ENCODE measurements around the gene GPR137. TPM values are rescaled to one million over a fixed set of nuclear protein-coding genes. Genes with fewer than 3 reads are reported as not detected.
A peak's percentile ranks its signal among the peaks of the same experiment; 100 is the strongest.

GPR137 gene
- total RNA-seq, 1 donor from 2014 or later = 55.9 TPM

DNA sequence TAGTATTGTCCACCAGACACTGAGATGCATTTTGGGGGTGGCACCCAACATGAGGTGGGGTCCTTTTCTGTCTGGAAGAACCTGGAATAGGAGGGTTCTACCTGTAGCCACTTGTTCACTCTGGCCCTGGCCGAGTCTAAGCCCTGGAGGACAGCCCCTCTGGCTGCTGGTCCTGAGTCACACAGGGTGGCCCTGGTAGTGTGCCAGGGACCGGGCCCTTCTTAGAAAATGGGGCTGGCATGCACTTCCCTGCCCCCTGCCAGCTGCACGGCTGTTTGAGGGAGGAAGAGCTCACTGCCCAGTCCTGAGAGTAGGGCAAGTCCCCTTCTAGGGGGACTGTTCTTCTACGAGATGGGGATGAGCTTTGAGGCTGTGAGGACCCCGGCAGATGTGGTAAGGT, 32.2 kb upstream of the GPR137 start:
- H3K4me3 Mint-ChIP-seq = peak overlapping the region; percentile 83
- no peaks in the 10 kb centered on the region for H3K27me3 Mint-ChIP-seq (ENCODE audit: low read depth)
- H3K9me3 Mint-ChIP-seq = no peaks in the 10 kb centered on the region
- no peak overlapping the region for H3K27ac Mint-ChIP-seq (ENCODE audit: unreplicated experiment)
- TF ChIP-seq, protein P1, sequence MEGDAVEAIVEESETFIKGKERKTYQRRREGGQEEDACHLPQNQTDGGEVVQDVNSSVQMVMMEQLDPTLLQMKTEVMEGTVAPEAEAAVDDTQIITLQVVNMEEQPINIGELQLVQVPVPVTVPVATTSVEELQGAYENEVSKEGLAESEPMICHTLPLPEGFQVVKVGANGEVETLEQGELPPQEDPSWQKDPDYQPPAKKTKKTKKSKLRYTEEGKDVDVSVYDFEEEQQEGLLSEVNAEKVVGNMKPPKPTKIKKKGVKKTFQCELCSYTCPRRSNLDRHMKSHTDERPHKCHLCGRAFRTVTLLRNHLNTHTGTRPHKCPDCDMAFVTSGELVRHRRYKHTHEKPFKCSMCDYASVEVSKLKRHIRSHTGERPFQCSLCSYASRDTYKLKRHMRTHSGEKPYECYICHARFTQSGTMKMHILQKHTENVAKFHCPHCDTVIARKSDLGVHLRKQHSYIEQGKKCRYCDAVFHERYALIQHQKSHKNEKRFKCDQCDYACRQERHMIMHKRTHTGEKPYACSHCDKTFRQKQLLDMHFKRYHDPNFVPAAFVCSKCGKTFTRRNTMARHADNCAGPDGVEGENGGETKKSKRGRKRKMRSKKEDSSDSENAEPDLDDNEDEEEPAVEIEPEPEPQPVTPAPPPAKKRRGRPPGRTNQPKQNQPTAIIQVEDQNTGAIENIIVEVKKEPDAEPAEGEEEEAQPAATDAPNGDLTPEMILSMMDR (conservative IDR thresholded peaks at IDR 0.05) = no peak
- no peak for DNase-seq (ENCODE audit: low read depth, low spot score)
- H3K4me1 Mint-ChIP-seq = peaks cover 21% of the 10 kb centered on the region
- H3K36me3 Mint-ChIP-seq (ENCODE audit: low read depth) = peaks cover 2% of the 10 kb centered on the region

GRCh38 chr11:64254326-64254725, 31.3 kb upstream of the GPR137 start:
- no peak for DNase-seq (ENCODE audit: low read depth, low spot score)
- no peak overlapping the region for H3K4me3 Mint-ChIP-seq
- no peaks in the 10 kb centered on the region for H3K9me3 Mint-ChIP-seq
- H3K36me3 Mint-ChIP-seq (ENCODE audit: low read depth) = peaks cover 4% of the 10 kb centered on the region
- H3K27me3 Mint-ChIP-seq (ENCODE audit: low read depth) = no peaks in the 10 kb centered on the region
- no peak overlapping the region for H3K27ac Mint-ChIP-seq (ENCODE audit: unreplicated experiment)
- peaks cover 22% of the 10 kb centered on the region for H3K4me1 Mint-ChIP-seq
- TF ChIP-seq, protein P1 (conservative IDR thresholded peaks at IDR 0.05) = no peak

DNA sequence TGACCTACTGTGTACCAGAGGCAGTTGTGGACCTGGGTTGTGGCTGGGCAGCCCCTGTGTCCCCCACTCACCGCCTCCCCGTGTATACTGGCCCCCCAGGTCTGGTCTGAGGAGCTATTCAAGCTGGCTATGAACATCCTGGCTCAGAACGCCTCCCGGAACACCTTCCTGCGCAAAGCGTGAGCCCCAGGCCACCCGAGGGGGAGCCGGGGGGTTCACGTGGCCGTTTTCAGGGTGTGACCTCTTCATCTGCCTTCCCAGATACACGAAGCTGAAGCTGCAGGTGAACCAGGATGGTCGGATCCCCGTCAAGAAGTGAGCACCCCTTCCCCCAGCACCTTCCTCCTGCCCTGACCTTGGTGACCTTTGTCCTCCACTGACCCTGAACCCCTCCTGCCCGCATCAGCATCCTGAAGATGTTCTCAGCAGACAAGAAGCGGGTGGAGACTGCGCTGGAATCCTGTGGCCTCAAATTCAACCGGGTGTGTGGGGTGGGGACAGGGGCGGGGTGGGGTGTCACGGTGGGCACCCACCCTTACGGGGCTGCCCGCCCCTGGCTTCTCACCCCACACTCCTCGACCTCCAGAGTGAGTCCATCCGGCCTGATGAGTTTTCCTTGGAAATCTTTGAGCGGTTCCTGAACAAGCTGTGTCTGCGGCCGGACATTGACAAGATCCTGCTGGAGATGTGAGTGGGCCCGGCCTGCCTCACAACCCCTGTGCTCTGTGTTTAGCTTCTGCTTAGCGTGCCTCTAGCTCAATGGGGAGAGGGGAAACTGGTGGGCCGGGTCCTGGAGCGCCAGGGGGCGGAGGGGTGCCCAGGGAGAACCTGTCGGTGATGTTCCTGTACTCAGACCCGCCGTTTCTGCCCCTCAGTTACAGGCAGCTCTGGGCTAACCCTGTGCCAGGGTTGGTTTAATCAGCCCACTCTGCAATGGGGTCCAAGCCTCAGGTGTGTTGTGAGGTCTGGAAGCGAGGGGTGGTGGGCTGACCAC, 30.2 kb upstream of the GPR137 start:
- peaks cover 13% of the 10 kb centered on the region for H3K36me3 Mint-ChIP-seq (ENCODE audit: low read depth)
- TF ChIP-seq, protein P1 (conservative IDR thresholded peaks at IDR 0.05) = no peak
- H3K4me3 Mint-ChIP-seq = peak overlapping the region; percentile 27
- no peaks in the 10 kb centered on the region for H3K9me3 Mint-ChIP-seq
- peaks cover 23% of the 10 kb centered on the region for H3K4me1 Mint-ChIP-seq
- H3K27ac Mint-ChIP-seq (ENCODE audit: unreplicated experiment) = peak overlapping the region; percentile 19
- DNase-seq (ENCODE audit: low read depth, low spot score) = no peak
- H3K27me3 Mint-ChIP-seq (ENCODE audit: low read depth) = no peaks in the 10 kb centered on the region

- Mint-ChIP-seq H3K36me3 (ENCODE audit: low read depth) (peaks cover 13% of the 10 kb centered on the region), H3K27ac (ENCODE audit: unreplicated experiment) (no peak overlapping the region), H3K27me3 (ENCODE audit: low read depth) (no peaks in the 10 kb centered on the region), H3K4me3 (no peak overlapping the region), H3K4me1 (peaks cover 23% of the 10 kb centered on the region), H3K9me3 (no peaks in the 10 kb centered on the region)
- DNase-seq (ENCODE audit: low read depth, low spot score) = no peak
- TF ChIP-seq, protein P1 (conservative IDR thresholded peaks at IDR 0.05) = no peak
These were observed 29.3 kb upstream of the GPR137 start for GRCh38 chr11:64256300-64256699.

DNA sequence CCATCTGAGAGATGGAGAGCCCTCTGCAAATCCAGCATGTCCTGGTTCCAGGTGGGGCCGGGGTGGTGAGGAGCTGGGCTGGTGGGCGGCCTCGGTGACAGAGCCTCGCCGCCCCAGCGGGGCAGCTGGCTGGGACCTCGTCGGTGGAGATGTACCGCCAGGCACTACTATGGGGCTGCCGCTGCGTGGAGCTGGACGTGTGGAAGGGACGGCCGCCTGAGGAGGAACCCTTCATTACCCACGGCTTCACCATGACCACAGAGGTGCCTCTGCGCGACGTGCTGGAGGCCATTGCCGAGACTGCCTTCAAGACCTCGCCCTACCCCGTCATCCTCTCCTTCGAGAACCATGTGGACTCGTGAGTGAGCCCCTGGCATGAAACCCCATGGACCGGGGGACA, 27.3 kb upstream of the GPR137 start:
- H3K36me3 Mint-ChIP-seq (ENCODE audit: low read depth) = peaks cover 15% of the 10 kb centered on the region
- DNase-seq (ENCODE audit: low read depth, low spot score) = no peak
- H3K27ac Mint-ChIP-seq (ENCODE audit: unreplicated experiment) = no peak overlapping the region
- TF ChIP-seq, protein P1 (conservative IDR thresholded peaks at IDR 0.05) = no peak
- no peaks in the 10 kb centered on the region for H3K9me3 Mint-ChIP-seq
- H3K4me3 Mint-ChIP-seq = no peak overlapping the region
- H3K4me1 Mint-ChIP-seq = peaks cover 18% of the 10 kb centered on the region
- no peaks in the 10 kb centered on the region for H3K27me3 Mint-ChIP-seq (ENCODE audit: low read depth)

Data from neural crest cell (in vitro differentiated cells).